GM18498 (cell line): ENCODE measurements around the gene CX3CL1.
"Not testable (repeated sequence)": the region's sequence is repeated elsewhere in the genome, so short reads cannot be mapped to it uniquely, and the experiment has no call there.

Experiments used
- ATAC-seq: cut with Tn5 transposase; IDR thresholded peaks from one replicate; pipeline ENCODE4 v1.9.1; 2021; ENCODE audit warnings: mild to moderate bottlenecking, moderate library complexity; ENCODE audit not compliant: unreplicated experiment

Gene CX3CL1

DNA sequence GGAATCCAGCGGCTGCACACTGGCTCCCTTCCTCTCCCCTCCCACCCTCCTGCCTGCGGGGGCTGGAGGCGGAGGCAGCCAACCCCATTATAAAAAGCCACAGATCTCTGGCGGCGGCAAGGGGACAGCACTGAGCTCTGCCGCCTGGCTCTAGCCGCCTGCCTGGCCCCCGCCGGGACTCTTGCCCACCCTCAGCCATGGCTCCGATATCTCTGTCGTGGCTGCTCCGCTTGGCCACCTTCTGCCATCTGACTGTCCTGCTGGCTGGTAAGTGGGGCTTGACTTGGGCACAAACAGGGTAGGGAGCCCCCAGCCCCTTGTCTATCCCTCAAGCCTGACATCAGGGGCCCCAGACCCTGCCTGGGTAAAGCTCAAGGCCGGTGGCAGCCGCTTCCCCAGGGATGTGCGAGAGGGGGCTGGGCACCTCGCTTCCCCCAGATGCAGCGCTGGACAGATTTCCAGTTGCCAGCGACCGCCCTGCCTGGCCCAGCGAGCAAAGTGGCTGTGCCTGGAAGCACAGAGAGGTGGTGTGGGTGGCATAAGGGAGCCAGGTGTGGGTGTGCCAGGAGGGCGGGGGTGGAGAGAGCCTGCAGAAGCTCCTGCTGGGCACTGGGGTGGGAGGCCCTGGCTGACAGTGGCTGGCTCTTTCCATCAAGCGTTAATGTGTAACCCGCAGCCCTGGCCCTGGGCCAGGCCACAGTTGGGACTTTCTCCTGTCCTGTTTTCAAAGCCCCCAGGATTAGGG lies at the start of gene CX3CL1:
TSS of gene CX3CL1 (plus strand) at position 119 of the 745 bp plus-strand sequence. CDS start at position 198, 79 bp downstream.
- ATAC-seq = no peak

- ATAC-seq = no peak
Measured at GRCh38 chr16:57324749-57325148, 47.5 kb upstream of the CX3CL1 start.

DNA sequence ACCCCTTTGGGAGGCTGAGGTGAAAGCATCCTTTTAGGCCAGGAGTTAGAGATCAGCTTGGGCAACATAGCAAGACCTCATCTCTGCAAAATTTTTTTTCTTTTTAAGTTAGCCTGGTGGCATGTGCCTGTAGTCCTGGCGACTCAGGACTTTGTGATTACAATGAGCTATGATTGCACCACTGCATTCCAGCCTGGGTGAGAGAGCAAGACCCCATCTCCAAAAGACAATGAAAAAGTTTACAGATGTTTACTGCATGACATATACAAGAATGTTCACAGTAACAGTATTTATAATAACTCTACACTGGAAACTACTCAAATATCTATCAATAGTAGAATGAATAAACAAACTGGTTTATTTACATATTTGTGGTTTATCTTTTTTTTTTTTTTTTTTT lies 46.8 kb upstream of the CX3CL1 start:
- no peak for ATAC-seq

DNA sequence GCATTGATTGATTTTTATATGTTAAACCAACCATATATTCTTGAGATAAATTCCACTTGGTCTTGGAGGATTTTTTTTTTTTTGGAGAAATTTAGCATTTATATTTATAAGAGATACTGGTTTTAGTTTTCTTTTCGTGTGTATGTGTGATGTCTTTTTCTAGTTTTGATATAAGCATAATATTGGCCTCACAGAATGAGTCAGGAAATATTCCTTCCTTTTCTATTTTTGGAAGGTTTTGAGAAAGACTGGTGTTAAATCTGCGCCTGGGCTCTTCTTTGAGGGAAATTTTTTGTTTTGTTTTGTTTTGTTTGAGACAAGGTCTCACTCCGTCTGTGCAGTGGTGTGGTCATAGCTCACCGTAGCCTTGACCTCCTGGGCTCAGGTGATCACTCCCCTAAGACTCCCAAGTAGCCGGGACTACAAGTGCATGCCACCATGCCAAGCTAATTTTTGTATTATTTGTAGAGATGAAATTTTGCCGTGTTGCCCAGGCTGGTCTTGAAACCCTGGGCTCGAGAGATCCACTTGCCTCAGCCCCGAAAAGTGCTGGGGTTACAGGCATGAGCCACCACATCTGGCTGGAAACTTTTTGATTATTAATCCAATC lies 42.5 kb upstream of the CX3CL1 start:
- ATAC-seq = no peak

DNA sequence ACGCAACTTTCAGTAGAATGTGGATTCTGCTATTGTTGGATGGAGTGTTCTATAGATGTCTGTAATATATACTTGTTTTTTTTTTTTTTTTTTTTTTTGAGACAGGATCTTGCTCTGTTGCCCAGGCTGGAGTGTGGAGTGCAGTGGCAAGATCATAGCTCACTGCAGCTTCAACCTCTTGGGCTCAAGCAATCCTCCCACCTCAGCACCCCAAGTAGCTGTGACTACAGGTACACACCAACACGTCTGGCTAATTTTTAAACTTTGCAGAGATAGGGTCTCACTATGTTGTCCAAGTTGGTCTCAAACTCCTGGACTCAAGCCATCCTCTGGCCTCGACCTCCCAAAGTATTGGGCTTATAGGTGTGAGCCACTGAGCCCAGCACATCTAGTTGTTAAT lies 40.9 kb upstream of the CX3CL1 start:
- no peak for ATAC-seq

DNA sequence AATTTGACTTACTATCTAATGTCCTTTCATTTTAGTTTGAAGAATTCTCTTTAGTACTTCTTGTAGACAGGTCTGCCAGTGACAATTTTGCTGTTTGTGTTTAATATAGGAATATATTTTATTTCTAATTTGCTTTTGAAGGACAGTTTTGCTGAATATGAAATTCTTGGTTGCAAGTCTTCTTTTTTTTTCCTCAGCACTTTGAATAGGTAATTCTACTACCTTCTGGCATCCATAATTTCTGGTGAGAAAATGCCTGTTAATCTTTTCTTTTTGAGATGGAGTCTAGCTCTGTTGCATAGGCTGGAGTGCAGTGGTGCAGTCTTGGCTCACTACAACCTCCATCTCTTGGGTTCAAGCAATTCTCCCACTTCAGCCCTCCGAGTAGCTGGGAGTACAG lies 38.9 kb upstream of the CX3CL1 start:
- no peak for ATAC-seq

GRCh38 chr16:57335366-57335765 lies 36.9 kb upstream of the CX3CL1 start:
- ATAC-seq = no peak

GRCh38 chr16:57341062-57341440 lies 31.2 kb upstream of the CX3CL1 start:
- ATAC-seq = no peak

GRCh38 chr16:57341441-57342303 lies 30.6 kb upstream of the CX3CL1 start:
- ATAC-seq = no peak

GRCh38 chr16:57342606-57343005 lies 29.7 kb upstream of the CX3CL1 start:
- ATAC-seq = not testable (repeated sequence)

- no peak for ATAC-seq
Measured at GRCh38 chr16:57343221-57343620, 29.1 kb upstream of the CX3CL1 start.

- not testable (repeated sequence) for ATAC-seq
Measured at GRCh38 chr16:57344094-57344493, 28.2 kb upstream of the CX3CL1 start.

DNA sequence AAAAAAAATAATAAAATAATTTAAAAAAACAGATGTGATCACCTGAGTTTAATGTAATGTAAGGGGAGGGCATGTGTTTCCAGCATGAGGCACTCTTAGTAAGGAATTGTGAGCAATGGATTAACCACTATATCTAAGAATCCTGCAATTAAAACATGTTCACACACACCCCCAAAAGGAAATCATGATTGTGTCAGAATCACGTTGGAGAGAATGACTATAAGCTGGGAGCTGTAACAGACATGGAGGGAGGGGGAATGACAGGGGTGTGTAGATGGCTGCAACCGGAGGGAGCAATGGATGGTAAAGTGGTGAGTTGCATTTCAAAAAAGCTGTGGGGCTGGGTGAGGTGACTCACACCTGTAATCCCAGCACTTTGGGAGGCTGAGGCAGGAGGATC lies 27.3 kb upstream of the CX3CL1 start:
- no peak for ATAC-seq

- ATAC-seq = no peak
Measured at GRCh38 chr16:57345666-57346204, 26.6 kb upstream of the CX3CL1 start.

GRCh38 chr16:57347858-57348257 lies 24.4 kb upstream of the CX3CL1 start:
- ATAC-seq = no peak

GRCh38 chr16:57348327-57348726 lies 24.0 kb upstream of the CX3CL1 start:
- no peak for ATAC-seq

GRCh38 chr16:57349212-57350031 lies 22.9 kb upstream of the CX3CL1 start:
- ATAC-seq = peak; percentile 91

DNA sequence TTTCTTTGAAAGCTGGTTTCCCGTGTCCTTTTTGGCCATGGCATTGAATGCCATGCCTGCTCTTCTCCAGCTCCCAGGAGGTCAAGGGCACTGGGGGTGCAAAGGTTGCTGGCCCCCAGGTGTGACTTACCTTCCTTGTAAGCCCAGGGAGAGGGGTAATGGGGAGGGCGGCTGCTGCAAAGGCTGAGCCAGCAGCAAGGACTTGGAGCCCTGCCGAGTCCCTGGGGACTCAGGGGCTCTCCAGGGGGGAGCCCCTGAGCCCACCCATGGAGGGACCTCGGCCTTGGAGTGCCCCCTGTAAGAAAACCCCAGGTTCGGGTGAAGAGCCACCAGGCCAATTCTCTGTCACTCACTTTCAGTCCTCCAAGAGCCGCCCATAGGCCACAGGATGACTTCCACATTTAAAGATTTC lies 19.6 kb upstream of the CX3CL1 start:
- ATAC-seq = no peak

DNA sequence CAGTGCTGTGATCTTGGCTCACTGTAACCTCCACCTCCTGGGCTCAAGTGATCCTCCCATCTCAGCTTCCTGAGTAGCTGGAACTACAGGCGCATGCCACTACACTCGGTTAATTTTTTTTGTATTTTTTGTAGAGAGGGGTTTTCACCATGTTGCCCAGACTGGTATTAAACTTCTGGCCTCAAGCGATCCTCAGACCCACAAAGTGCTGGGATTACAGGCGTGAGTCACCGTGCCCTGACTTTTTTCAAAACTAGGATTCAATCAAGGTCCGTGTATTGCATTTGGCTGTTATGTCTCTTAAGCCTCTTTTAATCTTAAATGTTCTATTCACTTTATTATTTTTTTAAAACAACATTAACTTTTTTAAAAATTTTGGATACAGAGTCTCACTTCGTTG lies 18.0 kb upstream of the CX3CL1 start:
- ATAC-seq = no peak

DNA sequence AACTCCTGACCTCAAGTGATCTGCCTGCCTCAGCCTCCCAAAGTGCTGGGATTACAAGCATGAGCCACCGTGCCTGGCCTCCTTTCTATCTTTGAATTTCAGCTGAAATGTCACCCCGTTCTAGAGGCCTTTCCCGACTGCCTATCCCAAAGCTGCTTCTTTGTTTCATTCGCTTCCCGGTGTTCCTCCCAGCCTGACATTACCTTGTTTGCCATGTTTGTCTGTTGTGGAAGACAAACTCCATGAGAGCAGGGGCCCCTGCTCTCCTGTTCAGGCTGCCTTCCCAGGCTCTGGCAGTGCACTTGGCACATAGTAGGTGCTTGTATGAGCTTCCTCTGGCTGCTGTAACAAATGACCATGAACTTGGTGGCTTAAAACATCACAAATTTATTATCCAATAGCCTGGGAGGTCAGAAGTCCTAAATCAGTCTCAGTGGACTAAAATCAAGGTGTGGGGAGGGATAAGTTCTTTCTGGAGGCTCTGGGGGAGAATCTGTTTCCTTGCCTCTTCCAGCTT lies 16.3 kb upstream of the CX3CL1 start:
- no peak for ATAC-seq
